Keratinocyte (primary cell): ENCODE data around the gene SCAI. TPM values are rescaled to one million over a fixed set of nuclear protein-coding genes. Genes with fewer than 3 reads are reported as not detected.

ENCODE experiments used
- DNase-seq: peaks from one replicate; pipeline ENCODE4 v3.0.0-alpha.2; 2011; ENCODE audit warnings: low read depth, missing footprints, low spot score
- FAIRE-seq: peaks from 2 replicates; lab custom pipeline; 2011; peaks lifted over from hg19 to GRCh38; lab: Jason Lieb, UNC
- H2AFZ ChIP-seq: 2 replicates; pipeline ENCODE4 v1.6.0; 2012; ENCODE audit warnings: low read length, control low read depth, inconsistent platforms; ENCODE audit not compliant: control insufficient read depth
- H3K27ac ChIP-seq: 2 replicates; pipeline ENCODE4 v1.5.1; 2011; ENCODE audit warnings: low read length; ENCODE audit not compliant: control insufficient read depth, insufficient read depth
- H3K27me3 ChIP-seq: 3 replicates; pipeline ENCODE4 v1.6.0; 2011; ENCODE audit warnings: low read length; ENCODE audit not compliant: control insufficient read depth, insufficient read depth; ENCODE audit errors: extremely low read depth
- H3K36me3 ChIP-seq, 2 experiments: 2 replicates in 1 of 2; 3 replicates in 1 of 2; pipeline ENCODE4 v1.5.1; 2011; ENCODE audit warnings: low read length in 2 of 2, mild to moderate bottlenecking in 1 of 2; ENCODE audit not compliant: control insufficient read depth in 2 of 2, insufficient read depth in 2 of 2; ENCODE audit errors: extremely low read depth in 1 of 2
- H3K4me1 ChIP-seq: 3 replicates; pipeline ENCODE4 v1.5.1; 2011; ENCODE audit warnings: low read length; ENCODE audit not compliant: control insufficient read depth, insufficient read depth; ENCODE audit errors: extremely low read depth
- H3K4me2 ChIP-seq: 3 replicates; pipeline ENCODE4 v1.6.0; 2011; ENCODE audit warnings: low read depth, low read length; ENCODE audit not compliant: control insufficient read depth, insufficient read depth; ENCODE audit errors: extremely low read depth
- H3K4me3 ChIP-seq, 3 experiments: fragments of 200-600 bp in 1 of 3; sonication (generic) in 1 of 3; 2 replicates in 2 of 3; 3 replicates in 1 of 3; pipeline ENCODE4 v1.5.1; 2011 to 2016; ENCODE audit warnings: low read length in 3 of 3, mild to moderate bottlenecking in 3 of 3, control low read depth in 2 of 3, inconsistent platforms in 1 of 3, low read depth in 1 of 3, mixed read lengths in 1 of 3, mixed run types in 1 of 3, moderate library complexity in 1 of 3; ENCODE audit not compliant: control insufficient read depth in 2 of 3, insufficient read depth in 2 of 3; ENCODE audit errors: extremely low read depth in 1 of 3
- H3K79me2 ChIP-seq: 2 replicates; pipeline ENCODE4 v1.6.0; 2012; ENCODE audit warnings: low read length; ENCODE audit not compliant: control insufficient read depth, insufficient read depth
- H3K9ac ChIP-seq: 3 replicates; pipeline ENCODE4 v1.6.0; 2011; ENCODE audit warnings: low read length; ENCODE audit not compliant: control insufficient read depth, insufficient read depth; ENCODE audit errors: extremely low read depth
- H3K9me1 ChIP-seq: 3 replicates; pipeline ENCODE4 v1.6.0; 2011; ENCODE audit warnings: low read length; ENCODE audit not compliant: control insufficient read depth, insufficient read depth; ENCODE audit errors: extremely low read depth
- H3K9me3 ChIP-seq: 2 replicates; pipeline ENCODE4 v1.5.1; 2012; ENCODE audit warnings: low read depth, low read length; ENCODE audit not compliant: control insufficient read depth
- H4K20me1 ChIP-seq: 3 replicates; pipeline ENCODE4 v1.6.0; 2011; ENCODE audit warnings: low read length; ENCODE audit not compliant: control insufficient read depth, insufficient read depth; ENCODE audit errors: extremely low read depth
- EZH2 ChIP-seq: IDR thresholded peaks from one replicate; pipeline ENCODE4 v1.6.1; 2012; ENCODE audit warnings: inconsistent platforms, mild to moderate bottlenecking, low read length, moderate library complexity
- dilution Hi-C: fragments of 300-500 bp; cut with MboI; formaldehyde crosslinking; loops from one replicate; pipeline ENCODE4 v1.7.0; 2020; ENCODE audit warnings: low sequenced_read_pairs; ENCODE audit not compliant: extremely low pct_ligation_motif_present
- polyA plus RNA-seq, 5 experiments: library from polyadenylated mRNA; depleted of rRNA in 3 of 5; stranded (reverse) in 3 of 5; stranded (forward) in 1 of 5; unstranded in 1 of 5; fragments of >200 nt; gene quantifications; 1 replicate in 1 of 5; 2 replicates in 3 of 5; 3 replicates in 1 of 5; pipeline versions ENCODE4 v1.2.1 to v1.2.3, GENCODE V29; 2011 to 2012; ENCODE audit warnings: missing spikeins in 2 of 5, low read depth in 1 of 5, low replicate concordance in 1 of 5
- TF ChIP-seq, protein P1 (sequence below), 3 experiments: IDR thresholded peaks in 1 of 3; conservative IDR thresholded peaks in 1 of 3; optimal IDR thresholded peaks in 1 of 3; 2 replicates in 2 of 3; 3 replicates in 1 of 3; pipeline versions ENCODE3 to v1.5.1; 2011; ENCODE audit warnings: low read length in 3 of 3, mild to moderate bottlenecking in 3 of 3, moderate library complexity in 2 of 3, control low read depth in 1 of 3, inconsistent platforms in 1 of 3; ENCODE audit not compliant: insufficient read depth in 2 of 3; ENCODE audit errors: extremely low read depth in 1 of 3

SCAI gene
- polyA plus RNA-seq, 1 donor (not counting 4 experiments of a cell fraction or from before 2014, with no cell fraction given) = 3.0 TPM

DNA sequence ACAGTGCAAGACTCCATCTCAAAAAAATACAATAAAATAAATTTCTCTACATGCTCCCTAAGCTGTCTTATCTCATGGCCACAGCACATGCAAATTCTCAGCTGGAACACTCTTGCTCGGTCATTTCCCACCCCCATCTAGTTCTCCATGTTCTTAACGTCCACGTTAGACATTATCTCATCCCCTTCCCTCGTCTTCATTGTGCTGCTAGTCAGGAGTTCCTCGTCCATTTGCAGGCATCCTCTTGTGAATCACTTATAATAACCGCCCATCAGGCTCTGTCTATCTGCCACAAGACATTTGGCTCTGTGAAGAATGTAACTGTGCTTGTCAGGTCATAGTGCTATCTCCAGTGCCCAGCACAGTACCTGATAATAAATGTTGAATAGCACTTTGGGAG is 169.5 kb downstream of the SCAI start:
- Histone ChIP-seq H3K4me1 (no peaks in the 10 kb centered on the region), H3K27ac (no peak overlapping the region), H3K9me1 (no peaks in the 10 kb centered on the region), H3K4me3 (no peak overlapping the region), H3K79me2 (no peaks in the 10 kb centered on the region), H3K9me3 (no peaks in the 10 kb centered on the region), H3K27me3 (no peaks in the 10 kb centered on the region), H3K4me2 (no peak overlapping the region), H4K20me1 (no peaks in the 10 kb centered on the region), H2AFZ (no peak overlapping the region), H3K9ac (no peak overlapping the region), H3K36me3 (peaks cover 0 to 2% of the 10 kb centered on the region in 2 experiments)
- DNase-seq = no peak
- TF ChIP-seq, protein P1, sequence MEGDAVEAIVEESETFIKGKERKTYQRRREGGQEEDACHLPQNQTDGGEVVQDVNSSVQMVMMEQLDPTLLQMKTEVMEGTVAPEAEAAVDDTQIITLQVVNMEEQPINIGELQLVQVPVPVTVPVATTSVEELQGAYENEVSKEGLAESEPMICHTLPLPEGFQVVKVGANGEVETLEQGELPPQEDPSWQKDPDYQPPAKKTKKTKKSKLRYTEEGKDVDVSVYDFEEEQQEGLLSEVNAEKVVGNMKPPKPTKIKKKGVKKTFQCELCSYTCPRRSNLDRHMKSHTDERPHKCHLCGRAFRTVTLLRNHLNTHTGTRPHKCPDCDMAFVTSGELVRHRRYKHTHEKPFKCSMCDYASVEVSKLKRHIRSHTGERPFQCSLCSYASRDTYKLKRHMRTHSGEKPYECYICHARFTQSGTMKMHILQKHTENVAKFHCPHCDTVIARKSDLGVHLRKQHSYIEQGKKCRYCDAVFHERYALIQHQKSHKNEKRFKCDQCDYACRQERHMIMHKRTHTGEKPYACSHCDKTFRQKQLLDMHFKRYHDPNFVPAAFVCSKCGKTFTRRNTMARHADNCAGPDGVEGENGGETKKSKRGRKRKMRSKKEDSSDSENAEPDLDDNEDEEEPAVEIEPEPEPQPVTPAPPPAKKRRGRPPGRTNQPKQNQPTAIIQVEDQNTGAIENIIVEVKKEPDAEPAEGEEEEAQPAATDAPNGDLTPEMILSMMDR (optimal IDR thresholded peaks at IDR 0.05 in 1 of 3, IDR thresholded peaks at IDR 0.05 in 1 of 3, conservative IDR thresholded peaks at IDR 0.05 in 1 of 3; ENCODE audit: extremely low read depth in 1 of 3, insufficient read depth in 2 of 3, low read length in 3 of 3) = no peak
- no peak for TF ChIP-seq EZH2
- dilution Hi-C loops = no loop called here
- no peak for FAIRE-seq

DNA sequence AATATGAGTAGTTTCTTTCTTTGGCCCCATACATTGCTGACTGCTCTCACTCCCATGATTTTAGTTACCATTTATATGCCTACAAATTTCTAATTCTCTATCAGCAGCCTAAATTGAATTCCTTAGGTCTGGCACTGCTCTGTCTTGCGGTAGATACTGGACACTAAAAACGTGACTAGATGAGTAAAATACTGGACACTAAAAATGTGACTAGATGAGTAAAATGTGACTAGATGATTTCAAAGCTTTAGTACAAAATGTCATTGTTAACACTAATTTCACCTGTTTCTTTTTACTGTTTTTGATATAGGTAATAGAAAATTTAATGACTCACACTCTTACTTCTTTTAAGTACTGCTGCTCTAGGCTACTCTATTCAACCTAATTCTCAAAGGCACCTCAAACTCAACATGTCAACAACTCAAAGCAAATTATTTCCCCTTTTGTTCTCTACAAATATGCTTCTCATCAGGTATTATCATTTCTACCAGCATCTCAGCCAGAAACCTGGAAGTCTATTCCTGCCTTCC is 171.0 kb downstream of the SCAI start:
- Histone ChIP-seq H3K4me2 (no peak overlapping the region), H4K20me1 (no peaks in the 10 kb centered on the region), H3K9me3 (no peaks in the 10 kb centered on the region), H3K79me2 (no peaks in the 10 kb centered on the region), H3K36me3 (peaks cover 0 to under 1% of the 10 kb centered on the region in 2 experiments), H3K9ac (no peak overlapping the region), H2AFZ (no peak overlapping the region), H3K27ac (no peak overlapping the region), H3K27me3 (no peaks in the 10 kb centered on the region), H3K4me3 (no peak overlapping the region), H3K4me1 (no peaks in the 10 kb centered on the region), H3K9me1 (no peaks in the 10 kb centered on the region)
- DNase-seq (no peak), FAIRE-seq (no peak)
- dilution Hi-C loops = no loop called here
- TF ChIP-seq, protein P1 (optimal IDR thresholded peaks at IDR 0.05 in 1 of 3, IDR thresholded peaks at IDR 0.05 in 1 of 3, conservative IDR thresholded peaks at IDR 0.05 in 1 of 3; ENCODE audit: extremely low read depth in 1 of 3, insufficient read depth in 2 of 3, low read length in 3 of 3) = no peak
- TF ChIP-seq EZH2 = no peak
